AG09309 (cell line): ENCODE results near the gene HOXD1.

ENCODE experiments used
- DNase-seq: peaks from one replicate; pipeline ENCODE4 v3.0.0-alpha.2; 2010; ENCODE audit warnings: low read depth
- H3K4me3 ChIP-seq: 2 replicates; pipeline ENCODE4 v1.5.1; 2011; ENCODE audit warnings: mild to moderate bottlenecking, low read depth, low read length, moderate library complexity; ENCODE audit not compliant: control insufficient read depth
- CTCF ChIP-seq: IDR thresholded peaks from 2 replicates; pipeline ENCODE4 v1.5.1; 2011; ENCODE audit warnings: mild to moderate bottlenecking, low read depth, low read length, inconsistent platforms; ENCODE audit not compliant: insufficient read depth, control insufficient read depth; ENCODE audit errors: missing control alignments

The HOXD1 gene

DNA sequence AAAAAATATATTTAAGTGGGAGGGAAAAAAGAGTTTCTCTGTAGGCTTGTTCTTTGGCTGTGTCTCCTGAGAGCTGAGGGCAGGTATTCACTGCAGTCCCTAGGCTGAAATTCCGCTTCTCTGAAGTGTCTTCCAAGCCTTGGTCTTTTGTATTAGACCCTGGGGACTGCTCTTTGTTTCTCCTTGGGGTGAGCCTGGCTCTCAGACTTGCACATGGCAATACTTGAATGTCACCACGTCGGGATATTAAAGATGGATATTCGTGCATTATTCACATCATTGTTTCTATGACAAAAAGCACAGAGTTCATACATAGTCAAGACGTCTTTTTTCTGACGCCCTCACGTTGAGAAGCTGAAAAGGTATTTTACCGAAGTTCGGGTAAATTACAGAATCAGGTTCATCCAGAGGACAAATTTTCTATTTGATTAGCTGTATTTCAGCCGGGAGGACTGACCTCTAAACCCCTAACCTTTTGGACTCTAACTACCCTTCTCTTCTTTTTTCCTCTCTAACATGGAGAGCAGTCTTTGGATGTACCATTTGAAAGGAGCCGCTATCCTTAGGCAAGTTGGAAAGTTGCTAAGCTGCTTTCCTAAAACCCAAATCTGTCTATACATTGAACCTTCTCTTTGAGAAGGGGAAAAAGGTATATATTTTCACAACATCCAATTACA, 33.8 kb upstream of the HOXD1 start:
- no peak for TF ChIP-seq CTCF
- no peak for DNase-seq
- H3K4me3 ChIP-seq = no peak overlapping the region

DNA sequence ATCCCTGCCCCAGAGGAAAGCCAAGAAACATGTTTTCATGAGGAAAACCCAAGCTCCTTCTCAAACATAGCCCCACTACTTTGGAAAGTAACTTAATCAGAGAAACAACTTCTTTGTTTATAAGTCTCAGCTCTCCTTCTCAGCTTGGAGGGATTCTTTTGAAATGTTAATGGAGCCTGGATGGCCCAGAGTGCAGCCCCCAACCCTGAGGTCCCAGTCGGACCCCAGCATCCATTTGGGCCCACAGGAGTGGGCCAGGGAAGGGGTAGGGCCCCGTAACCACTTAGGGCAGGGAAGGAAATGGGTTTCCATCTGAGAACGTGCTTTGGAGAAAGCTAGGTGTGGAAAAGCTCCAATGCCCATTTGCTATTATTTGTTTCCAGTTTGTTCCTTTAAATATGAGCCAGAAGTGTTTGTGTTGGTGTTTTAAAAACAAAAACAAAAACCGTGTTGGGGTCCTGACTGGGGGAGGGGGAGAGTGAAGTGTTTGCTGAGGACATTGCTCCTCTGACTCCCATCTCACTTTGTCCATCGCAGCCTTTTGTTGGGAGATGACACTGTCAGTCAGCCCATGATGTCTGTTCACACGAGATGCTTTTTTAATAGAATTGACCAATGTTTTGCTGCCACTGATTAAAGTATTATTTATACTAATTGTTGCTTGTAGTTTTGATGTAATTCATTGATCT, 33.0 kb upstream of the HOXD1 start:
- TF ChIP-seq CTCF = no peak
- H3K4me3 ChIP-seq = no peak overlapping the region
- no peak for DNase-seq

- no peak for TF ChIP-seq CTCF
- no peak for DNase-seq
- no peak overlapping the region for H3K4me3 ChIP-seq
Observed at GRCh38 chr2:176156301-176156806, 32.1 kb upstream of the HOXD1 start.

DNA sequence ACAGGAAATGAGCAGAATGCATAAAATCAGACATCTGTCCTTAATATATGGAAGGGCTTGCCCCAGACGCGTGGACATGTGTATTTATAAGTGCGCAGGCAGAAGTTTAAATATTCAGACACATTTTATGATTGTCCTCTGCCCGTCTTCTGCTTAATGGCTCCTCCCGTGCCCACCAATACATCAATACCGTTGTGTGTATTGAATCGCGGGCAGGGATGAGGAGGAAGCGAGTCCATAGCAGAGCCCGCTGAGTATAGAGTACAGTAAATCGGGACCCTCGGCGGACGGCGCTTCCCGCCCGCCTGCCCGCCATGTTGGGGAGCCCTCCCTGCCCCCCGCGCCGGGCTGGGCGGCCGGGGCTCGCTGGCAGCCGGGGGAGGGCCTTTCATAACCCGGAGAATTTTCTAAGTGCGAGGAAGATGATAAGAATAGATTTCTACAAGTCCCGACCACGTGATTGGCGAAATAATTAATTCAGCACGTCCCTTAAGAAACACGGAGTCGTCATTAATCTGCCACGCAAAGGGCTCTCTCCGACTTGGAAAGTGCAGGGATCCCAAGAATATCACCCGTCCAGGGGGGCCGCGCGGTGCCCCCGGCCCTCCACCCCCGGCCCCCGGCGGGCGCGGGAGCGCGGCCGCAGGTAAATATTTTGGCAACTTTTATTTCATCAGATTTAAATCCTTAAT, 31.5 kb upstream of the HOXD1 start, which contains the start of gene HOXD3:
TSS of gene HOXD3 (plus strand) at position 501 of the 692 bp plus-strand sequence. CDS start 11,808 bp downstream, outside the sequence.
- DNase-seq = no peak
- no peak within 1 kb of the TSS for H3K4me3 ChIP-seq

DNA sequence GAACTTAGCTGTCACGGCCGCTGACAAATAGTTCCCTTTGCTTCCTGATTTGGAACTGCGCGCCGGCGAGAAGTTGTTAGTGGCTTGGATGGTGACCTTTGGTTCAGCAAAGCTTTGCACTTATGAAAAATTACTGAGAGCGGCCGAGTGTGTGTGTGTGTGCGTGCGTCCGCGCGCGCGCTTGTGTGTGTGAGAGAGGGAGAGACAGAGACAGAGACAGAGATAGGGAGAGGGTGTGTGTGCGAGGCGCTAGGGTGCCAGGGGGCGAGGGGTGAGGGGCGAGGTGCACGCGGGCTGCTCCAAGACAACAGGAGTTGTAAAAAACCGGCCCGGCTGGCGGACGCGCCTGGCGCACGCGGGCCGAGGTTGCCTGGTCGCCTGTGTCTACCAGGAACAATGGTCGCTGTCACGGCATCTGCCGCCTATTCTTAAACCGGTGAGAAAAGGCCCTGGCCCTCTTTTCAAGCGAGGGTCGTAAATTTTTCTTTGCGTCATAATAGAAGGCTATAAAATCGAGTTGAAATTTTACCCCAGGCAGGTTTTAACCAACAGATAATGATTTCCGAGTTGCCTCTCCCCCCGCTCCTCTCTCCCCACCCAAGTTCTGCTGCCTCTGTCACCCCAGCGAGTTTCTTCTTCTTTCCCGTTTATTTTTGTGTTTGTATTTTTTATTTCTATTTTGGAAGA, 30.8 kb upstream of the HOXD1 start:
- DNase-seq = no peak
- H3K4me3 ChIP-seq = no peak overlapping the region
- TF ChIP-seq CTCF = no peak

More for the DNA sequence above, 31.5 kb upstream of the HOXD1 start, which contains the start of gene HOXD3:
- no peak for TF ChIP-seq CTCF

GRCh38 chr2:176158186-176158591, 30.3 kb upstream of the HOXD1 start:
- no peak overlapping the region for H3K4me3 ChIP-seq
- TF ChIP-seq CTCF = no peak
- no peak for DNase-seq
